ENCODE measurements around the gene STARD13. TPM values are rescaled to one million over a fixed set of nuclear protein-coding genes. Genes with fewer than 3 reads are reported as not detected.

The STARD13 gene
- total RNA-seq, 1 experiment from 2014 or later: 4.1 TPM

DNA sequence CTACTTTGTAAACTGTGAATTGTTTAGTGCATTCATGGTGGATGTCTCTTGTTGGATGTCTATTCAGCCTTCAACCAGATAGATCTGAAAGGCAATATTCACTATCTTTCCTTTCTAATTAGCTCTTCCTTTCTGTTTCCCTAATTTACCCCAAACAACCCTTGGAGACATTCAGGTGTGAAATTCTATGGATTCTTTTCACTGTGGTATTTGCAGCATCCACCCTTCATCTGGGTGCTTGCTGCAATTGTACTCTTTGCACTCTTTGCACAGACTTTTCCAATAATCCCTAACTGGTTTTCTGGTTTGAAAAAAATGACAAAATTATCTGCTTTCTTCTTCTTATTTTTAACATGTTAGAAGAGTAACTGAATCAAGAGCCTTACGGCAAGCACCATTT is 212.8 kb downstream of the STARD13 start:
- POLR2A ChIA-PET: no interaction called here
- no peak for TF ChIP-seq CBX3 (IDR thresholded peaks at IDR 0.05; ENCODE audit: low read depth)
- TF ChIP-seq EZH2phosphoT487 (IDR thresholded peaks at IDR 0.05; ENCODE audit: borderline replicate concordance): no peak
- no peak for TF ChIP-seq ZFX (IDR thresholded peaks at IDR 0.05)
- TF ChIP-seq ATF3 (IDR thresholded peaks at IDR 0.05): no peak
- H4K20me1 ChIP-seq (ENCODE audit: insufficient read depth): no peaks in the 10 kb centered on the region
- CTCF ChIA-PET: interaction anchor here (1.2 kb wide), 1 partner anchor 15 kb away, joined by 3 read pairs; no protein-coding TSS in a partner anchor
- ATAC-seq (no peak), DNase-seq (ENCODE audit: low read depth, low spot score) (no peak)
- H3K4me3 ChIP-seq (replicated peaks in 1 of 2; ENCODE audit: low read depth in 1 of 2, low read length in 2 of 2): no peak overlapping the region
- H3K36me3 ChIP-seq (ENCODE audit: control insufficient read depth in 1 of 2, insufficient read depth in 2 of 2, low read length in 2 of 2): no peaks in the 10 kb centered on the region
- intact Hi-C loops (cut with micrococcal nuclease): no loop called here
- no peaks in the 10 kb centered on the region for H3K4me1 ChIP-seq (ENCODE audit: control insufficient read depth in 1 of 2, insufficient read depth in 2 of 2, low read length in 2 of 2)
- no peaks in the 10 kb centered on the region for H3K9me3 ChIP-seq (ENCODE audit: control insufficient read depth in 1 of 2, insufficient read depth in 1 of 2, low read depth in 1 of 2, low read length in 2 of 2)
- no peaks in the 10 kb centered on the region for H3K9me2 ChIP-seq (ENCODE audit: insufficient read depth)
- no peak overlapping the region for H2AFZ ChIP-seq (ENCODE audit: low read depth, low read length, poor library complexity, severe bottlenecking)
- H3K27me3 ChIP-seq (ENCODE audit: insufficient read depth, low read length): no peaks in the 10 kb centered on the region
- no peak overlapping the region for H3K4me2 ChIP-seq (ENCODE audit: low read length)
- H3K27ac ChIP-seq (ENCODE audit: low read depth, low read length): no peak overlapping the region
- BruUV-seq (replicated peaks): no TSS peak
- RAD21 ChIA-PET (ENCODE audit: low non-redundant PET in 1 of 2, low total read pairs in 2 of 2, uncharacterized antibody in 2 of 2, unreplicated experiment in 2 of 2): no interaction called here
- no peaks in the 10 kb centered on the region for H3K79me2 ChIP-seq (ENCODE audit: insufficient read depth, low read length)
- H3K9ac ChIP-seq (ENCODE audit: low read length): no peak overlapping the region

- Histone ChIP-seq H3K9me3 (ENCODE audit: control insufficient read depth in 1 of 2, insufficient read depth in 1 of 2, low read depth in 1 of 2, low read length in 2 of 2) (no peaks in the 10 kb centered on the region), H4K20me1 (ENCODE audit: insufficient read depth) (no peaks in the 10 kb centered on the region), H3K4me2 (ENCODE audit: low read length) (no peak overlapping the region), H3K79me2 (ENCODE audit: insufficient read depth, low read length) (no peaks in the 10 kb centered on the region), H3K27ac (ENCODE audit: low read depth, low read length) (no peak overlapping the region), H3K4me3 (replicated peaks in 1 of 2; ENCODE audit: low read depth in 1 of 2, low read length in 2 of 2) (no peak overlapping the region), H3K27me3 (ENCODE audit: insufficient read depth, low read length) (no peaks in the 10 kb centered on the region), H2AFZ (ENCODE audit: low read depth, low read length, poor library complexity, severe bottlenecking) (no peak overlapping the region), H3K9ac (ENCODE audit: low read length) (no peak overlapping the region), H3K4me1 (ENCODE audit: control insufficient read depth in 1 of 2, insufficient read depth in 2 of 2, low read length in 2 of 2) (no peaks in the 10 kb centered on the region), H3K9me2 (ENCODE audit: insufficient read depth) (no peaks in the 10 kb centered on the region), H3K36me3 (ENCODE audit: control insufficient read depth in 1 of 2, insufficient read depth in 2 of 2, low read length in 2 of 2) (no peaks in the 10 kb centered on the region)
- DNase-seq (ENCODE audit: low read depth, low spot score) (no peak), ATAC-seq (no peak)
- no peak for TF ChIP-seq FOSL1 (IDR thresholded peaks at IDR 0.05; ENCODE audit: low read depth)
- TF ChIP-seq REST (IDR thresholded peaks at IDR 0.05; ENCODE audit: low read depth): no peak
- TF ChIP-seq MAX (IDR thresholded peaks at IDR 0.05): no peak
- no peak for TF ChIP-seq CEBPB (IDR thresholded peaks at IDR 0.05; ENCODE audit: low read depth)
- TF ChIP-seq ZFX (IDR thresholded peaks at IDR 0.05): no peak
- TF ChIP-seq TCF7L2 (IDR thresholded peaks at IDR 0.05; ENCODE audit: borderline replicate concordance, extremely low read depth, insufficient read depth, insufficient read length): no peak
- TF ChIP-seq EZH2phosphoT487 (IDR thresholded peaks at IDR 0.05; ENCODE audit: borderline replicate concordance): no peak
- TF ChIP-seq JUND (IDR thresholded peaks at IDR 0.05): no peak
- no peak for TF ChIP-seq ATF3 (IDR thresholded peaks at IDR 0.05)
- no peak for TF ChIP-seq YY1 (IDR thresholded peaks at IDR 0.05; ENCODE audit: extremely low read depth, insufficient replicate concordance, low read depth, low read length)
- no peak for TF ChIP-seq SIN3A (IDR thresholded peaks at IDR 0.05; ENCODE audit: low read depth)
- TF ChIP-seq SP1 (IDR thresholded peaks at IDR 0.05; ENCODE audit: low read depth): no peak
- TF ChIP-seq, protein P1, sequence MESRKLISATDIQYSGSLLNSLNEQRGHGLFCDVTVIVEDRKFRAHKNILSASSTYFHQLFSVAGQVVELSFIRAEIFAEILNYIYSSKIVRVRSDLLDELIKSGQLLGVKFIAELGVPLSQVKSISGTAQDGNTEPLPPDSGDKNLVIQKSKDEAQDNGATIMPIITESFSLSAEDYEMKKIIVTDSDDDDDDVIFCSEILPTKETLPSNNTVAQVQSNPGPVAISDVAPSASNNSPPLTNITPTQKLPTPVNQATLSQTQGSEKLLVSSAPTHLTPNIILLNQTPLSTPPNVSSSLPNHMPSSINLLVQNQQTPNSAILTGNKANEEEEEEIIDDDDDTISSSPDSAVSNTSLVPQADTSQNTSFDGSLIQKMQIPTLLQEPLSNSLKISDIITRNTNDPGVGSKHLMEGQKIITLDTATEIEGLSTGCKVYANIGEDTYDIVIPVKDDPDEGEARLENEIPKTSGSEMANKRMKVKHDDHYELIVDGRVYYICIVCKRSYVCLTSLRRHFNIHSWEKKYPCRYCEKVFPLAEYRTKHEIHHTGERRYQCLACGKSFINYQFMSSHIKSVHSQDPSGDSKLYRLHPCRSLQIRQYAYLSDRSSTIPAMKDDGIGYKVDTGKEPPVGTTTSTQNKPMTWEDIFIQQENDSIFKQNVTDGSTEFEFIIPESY (IDR thresholded peaks at IDR 0.05; ENCODE audit: extremely low read depth, insufficient replicate concordance, low read length): no peak
- TF ChIP-seq EZH2 (IDR thresholded peaks at IDR 0.05): no peak
- CTCF ChIA-PET: interaction anchor here (1.2 kb wide), 1 partner anchor 15 kb away, joined by 3 read pairs; no protein-coding TSS in a partner anchor
- RAD21 ChIA-PET (ENCODE audit: low non-redundant PET in 1 of 2, low total read pairs in 2 of 2, uncharacterized antibody in 2 of 2, unreplicated experiment in 2 of 2): no interaction called here
- BruUV-seq (replicated peaks): no TSS peak
- intact Hi-C loops (cut with micrococcal nuclease): no loop called here
- POLR2A ChIA-PET: no interaction called here
Observed at GRCh38 chr13:33072282-33072681, 213.3 kb downstream of the STARD13 start.
